Left colon (tissue), 2 donors: Measurements from ENCODE around the gene PLEKHH3. TPM values are rescaled to one million over a fixed set of nuclear protein-coding genes. Genes with fewer than 3 reads are reported as not detected.
A peak's percentile ranks its signal among the peaks of the same experiment; 100 is the strongest.

Source experiments
- ATAC-seq: fragments of 200-7000 bp; cut with Tn5 transposase; one replicate; pipeline ENCODE4 v1.9.1; 2020; ENCODE audit warnings: mild to moderate bottlenecking, moderate library complexity
- DNase-seq, 2 donors: peaks; one replicate each; pipeline ENCODE4 v3.0.0-alpha.2; 2020
- intact Hi-C, 2 donors: fragments of 100-400 bp; cut with DNase I in 1 of 2; cut with micrococcal nuclease in 1 of 2; formaldehyde crosslinking; loops; one replicate each; pipeline versions ENCODE4 v1.11.2 to v1.14.0; 2022; cut with DNase I, micrococcal nuclease
- total RNA-seq, 2 donors: library from RNA; stranded (reverse); fragmentation: NEBNext Ultra II Directional; extraction: Animal tissue kit (Norgen Biotek cat#: 25700); gene quantifications; one replicate each; pipeline ENCODE4 v1.2.1, GENCODE V29; 2021
- donor health status: DM: no; HTN: no; CAD: no.
- donor health status: DM: yes; HTN: yes; CAD: no.

The PLEKHH3 gene
- total RNA-seq, 2 donors from 2014 or later = 15.0 to 16.6 TPM

- DNase-seq = no peak
- ATAC-seq = no peak
- intact Hi-C loops = no loop called here
These were observed 14.3 kb upstream of the PLEKHH3 start for GRCh38 chr17:42691021-42691545.

- intact Hi-C loops = no loop called here
- no peak for DNase-seq
- ATAC-seq = no peak
These were observed 13.8 kb upstream of the PLEKHH3 start for GRCh38 chr17:42690596-42690995.

GRCh38 chr17:42687707-42688320 lies 11.0 kb upstream of the PLEKHH3 start:
- intact Hi-C loops = loop anchor here in 1 of 2 donors (10.0 kb wide), 1 partner anchor 113 kb away; the partner anchor contains the start of gene PSMC3IP
- ATAC-seq = no peak
- DNase-seq = no peak

- intact Hi-C loops = loop anchor here in 1 of 2 donors (10.0 kb wide), 1 partner anchor 112 kb away; the partner anchor contains the start of gene PSMC3IP
- DNase-seq = no peak
- ATAC-seq = no peak
These were observed 9.8 kb upstream of the PLEKHH3 start for GRCh38 chr17:42686520-42687128.

GRCh38 chr17:42685831-42686230 lies 9.0 kb upstream of the PLEKHH3 start:
- intact Hi-C loops = loop anchor here in 1 of 2 donors (10.0 kb wide), 1 partner anchor 111 kb away; the partner anchor contains the start of gene PSMC3IP
- ATAC-seq = no peak
- DNase-seq = no peak

- ATAC-seq (no peak), DNase-seq (no peak)
- intact Hi-C loops = loop anchor here in 1 of 2 donors (10.0 kb wide), 1 partner anchor 110 kb away; the partner anchor contains the start of gene PSMC3IP
These were observed 8.2 kb upstream of the PLEKHH3 start for GRCh38 chr17:42684929-42685556.

- ATAC-seq (peak; percentile 25), DNase-seq (peak; percentile 59 to 70)
- intact Hi-C loops = loop anchor here in 1 of 2 donors (10.0 kb wide), 1 partner anchor 109 kb away; the partner anchor contains the start of gene PSMC3IP
These were observed 6.7 kb upstream of the PLEKHH3 start for GRCh38 chr17:42683407-42684034.

GRCh38 chr17:42682722-42683403 lies 6.1 kb upstream of the PLEKHH3 start:
- DNase-seq (peak; percentile 62 to 71), ATAC-seq (peak; percentile 30)
- intact Hi-C loops = loop anchor here in 1 of 2 donors (10.0 kb wide), 1 partner anchor 108 kb away; the partner anchor contains the start of gene PSMC3IP

- DNase-seq (peak; percentile 56 to 69), ATAC-seq (no peak)
- intact Hi-C loops = loop anchor here in 1 of 2 donors (10.0 kb wide), 1 partner anchor 107 kb away; the partner anchor contains the start of gene PSMC3IP
These were observed 5.4 kb upstream of the PLEKHH3 start, which contains the start of gene CNTNAP1 for GRCh38 chr17:42681976-42682721. CNTNAP1 (plus strand) TSS chr17:42682531; CDS start chr17:42682830, 299 bp downstream.

- ATAC-seq = no peak
- intact Hi-C loops = loop anchor here in 1 of 2 donors (10.0 kb wide), 1 partner anchor 106 kb away; the partner anchor contains the start of gene PSMC3IP
- DNase-seq = no peak
These were observed 3.6 kb upstream of the PLEKHH3 start for GRCh38 chr17:42680331-42680808.

GRCh38 chr17:42679492-42680330 lies 2.9 kb upstream of the PLEKHH3 start:
- ATAC-seq (peak; percentile 48), DNase-seq (peak; percentile 68 to 84)
- intact Hi-C loops = loop anchor here in 1 of 2 donors (10.0 kb wide), 1 partner anchor 105 kb away; the partner anchor contains the start of gene PSMC3IP

GRCh38 chr17:42678951-42679491 lies 2.2 kb upstream of the PLEKHH3 start:
- ATAC-seq (peak; percentile 8), DNase-seq (peak; percentile 72 to 76)
- intact Hi-C loops = no loop called here

GRCh38 chr17:42677921-42678781 lies 1.4 kb upstream of the PLEKHH3 start:
- peak; percentile 90 to 93 for DNase-seq
- intact Hi-C loops = no loop called here
- ATAC-seq = peak; percentile 51

- intact Hi-C loops = no loop called here
- DNase-seq = peak; percentile 100
- peak; percentile 75 for ATAC-seq
These were observed 441 bp upstream of the PLEKHH3 start for GRCh38 chr17:42677012-42677857.
